SK-N-SH (cell line): ENCODE measurements around the gene RASSF3. TPM values are rescaled to one million over a fixed set of nuclear protein-coding genes. Genes with fewer than 3 reads are reported as not detected.

Experiments used
- CTCF ChIA-PET: fragments of 300-600, 350-600 bp; formaldehyde crosslinking; extraction: SDS; loops from one replicate; lab custom pipeline; 2021; lab: Yijun Ruan, JAX
- POLR2A ChIA-PET: fragments of 350-600 bp; sonication (Branson Sonifier 250); formaldehyde crosslinking; extraction: SDS; loops from one replicate; lab custom pipeline; 2020; ENCODE audit warnings: antibody characterized with exemption, inconsistent platforms; lab: Yijun Ruan, JAX
- DNase-seq: peaks from one replicate; pipeline ENCODE4 v3.0.0; 2012
- H2AFZ ChIP-seq: fragments of 200-600 bp; sonication (generic); 2 replicates; pipeline ENCODE4 v1.8.1; 2016; ENCODE audit warnings: antibody characterized with exemption, mild to moderate bottlenecking, low read depth
- H3F3A ChIP-seq: fragments of 200-600 bp; sonication (generic); replicated peaks from 2 replicates; pipeline ENCODE3; 2016; ENCODE audit warnings: antibody characterized with exemption, mild to moderate bottlenecking; ENCODE audit not compliant: insufficient read depth
- H3K27ac ChIP-seq, 2 experiments: fragments of 200-500 bp in 1 of 2; fragments of 200-600 bp in 1 of 2; sonication (Bioruptor generic) in 1 of 2; sonication (generic), shearing (Covaris generic) in 1 of 2; 2 replicates each; pipeline versions ENCODE4 v1.5.1 to v1.6.1; 2014 to 2016; ENCODE audit warnings: low read depth in 2 of 2, inconsistent platforms in 1 of 2, low read length in 1 of 2, mild to moderate bottlenecking in 1 of 2, mixed read lengths in 1 of 2
- H3K27me3 ChIP-seq: fragments of 200-600 bp; sonication (generic), shearing (Covaris generic); 2 replicates; pipeline ENCODE4 v1.6.1; 2016; ENCODE audit warnings: mixed run types; ENCODE audit not compliant: insufficient read depth
- H3K36me3 ChIP-seq, 2 experiments: fragments of 200-500 bp in 1 of 2; fragments of 200-600 bp in 1 of 2; sonication (Bioruptor generic) in 1 of 2; sonication (generic) in 1 of 2; replicated peaks in 1 of 2; 2 replicates each; pipeline versions ENCODE3 to v1.5.1; 2014 to 2016; ENCODE audit warnings: low read length in 1 of 2, mild to moderate bottlenecking in 1 of 2; ENCODE audit not compliant: insufficient read depth in 2 of 2, control insufficient read depth in 1 of 2
- H3K4me1 ChIP-seq, 2 experiments: fragments of 200-500 bp in 1 of 2; fragments of 200-600 bp in 1 of 2; sonication (Bioruptor generic) in 1 of 2; sonication (generic), shearing (Covaris generic) in 1 of 2; 2 replicates each; pipeline versions ENCODE4 v1.5.1 to v1.6.1; 2014 to 2016; ENCODE audit warnings: low read depth in 1 of 2, low read length in 1 of 2, mixed run types in 1 of 2; ENCODE audit not compliant: insufficient read depth in 2 of 2, control insufficient read depth in 1 of 2
- H3K4me2 ChIP-seq: fragments of 200-600 bp; sonication (generic), shearing (Covaris generic); 2 replicates; pipeline ENCODE4 v1.6.1; 2017; ENCODE audit warnings: mixed run types
- H3K4me3 ChIP-seq, 2 experiments: fragments of 200-500 bp in 1 of 2; fragments of 200-600 bp in 1 of 2; sonication (Bioruptor generic) in 1 of 2; sonication (generic), shearing (Covaris generic) in 1 of 2; 2 replicates each; pipeline versions ENCODE4 v1.5.1 to v1.8.1; 2014 to 2016; ENCODE audit warnings: low read depth in 2 of 2, inconsistent platforms in 1 of 2, low read length in 1 of 2, mild to moderate bottlenecking in 1 of 2, mixed read lengths in 1 of 2, moderate library complexity in 1 of 2
- H3K79me2 ChIP-seq: fragments of 200-600 bp; sonication (generic); 2 replicates; pipeline ENCODE4 v1.8.1; 2017; ENCODE audit warnings: mild to moderate bottlenecking; ENCODE audit not compliant: insufficient read depth
- H3K9ac ChIP-seq: fragments of 200-600 bp; sonication (generic); 2 replicates; pipeline ENCODE4 v1.6.1; 2017; ENCODE audit warnings: mixed run types
- H3K9me2 ChIP-seq: fragments of 200-600 bp; sonication (generic); 2 replicates; pipeline ENCODE4 v1.6.1; 2017; ENCODE audit warnings: mixed run types
- H3K9me3 ChIP-seq: fragments of 200-600 bp; sonication (generic); 2 replicates; pipeline ENCODE4 v1.6.1; 2017; ENCODE audit warnings: mixed run types, mild to moderate bottlenecking, moderate library complexity
- H4K20me1 ChIP-seq: fragments of 200-600 bp; sonication (generic); 2 replicates; pipeline ENCODE4 v1.6.1; 2017; ENCODE audit warnings: mild to moderate bottlenecking, mixed run types; ENCODE audit not compliant: insufficient read depth
- CHD2 ChIP-seq: fragments of 150-350 bp; IDR thresholded peaks from 2 replicates; pipeline ENCODE4 v1.6.1; 2018; ENCODE audit warnings: low read length; ENCODE audit not compliant: partially characterized antibody
- CTCF ChIP-seq: fragments of 200-600 bp; sonication (generic); IDR thresholded peaks from 2 replicates; pipeline ENCODE4 v1.6.1; 2017; ENCODE audit warnings: antibody characterized with exemption, mild to moderate bottlenecking, moderate library complexity
- ELF1 ChIP-seq: IDR thresholded peaks from 2 replicates; pipeline ENCODE4 v1.4.0; 2012
- EZH2phosphoT487 ChIP-seq: fragments of 200-600 bp; sonication (generic); IDR thresholded peaks from 2 replicates; pipeline ENCODE4 v1.6.1; 2017; ENCODE audit warnings: low read depth, mixed run types, mild to moderate bottlenecking, antibody characterized with exemption, moderate library complexity, borderline replicate concordance
- GABPA ChIP-seq: IDR thresholded peaks from 2 replicates; pipeline ENCODE4 v1.4.0; 2012; ENCODE audit warnings: low read depth, mild to moderate bottlenecking
- GATA2 ChIP-seq: sonication (generic); formaldehyde crosslinking; IDR thresholded peaks from 2 replicates; pipeline ENCODE4 v1.5.0; 2020; ENCODE audit warnings: mild to moderate bottlenecking, missing genetic modification reagents
- IRF3 ChIP-seq: fragments of 150-350 bp; IDR thresholded peaks from 2 replicates; pipeline ENCODE4 v1.6.1; 2016; ENCODE audit warnings: mild to moderate bottlenecking, low read depth, low read length
- JUND ChIP-seq: IDR thresholded peaks from 2 replicates; pipeline ENCODE4 v1.4.0; 2012
- MAX ChIP-seq: IDR thresholded peaks from 2 replicates; pipeline ENCODE4 v1.4.0; 2012; ENCODE audit warnings: low read depth
- NFIC ChIP-seq: IDR thresholded peaks from 2 replicates; pipeline ENCODE4 v1.4.0; 2012; ENCODE audit warnings: borderline replicate concordance
- RAD21 ChIP-seq: IDR thresholded peaks from 2 replicates; pipeline ENCODE4 v1.6.1; 2012; ENCODE audit warnings: mild to moderate bottlenecking, low read length
- RCOR1 ChIP-seq: fragments of 150-350 bp; IDR thresholded peaks from 2 replicates; pipeline ENCODE4 v1.6.1; 2017; ENCODE audit warnings: antibody characterized with exemption, low read length
- REST ChIP-seq: IDR thresholded peaks from 2 replicates; pipeline ENCODE4 v1.6.1; 2012; ENCODE audit warnings: mild to moderate bottlenecking, low read depth, low read length, moderate library complexity
- RXRA ChIP-seq: IDR thresholded peaks from 2 replicates; pipeline ENCODE4 v1.4.0; 2012; ENCODE audit warnings: low read depth, mild to moderate bottlenecking, borderline replicate concordance
- SIN3A ChIP-seq: IDR thresholded peaks from 2 replicates; pipeline ENCODE4 v1.6.1; 2012; ENCODE audit warnings: low read depth, mild to moderate bottlenecking, low read length, moderate library complexity, borderline replicate concordance
- TAF1 ChIP-seq: IDR thresholded peaks from 2 replicates; pipeline ENCODE4 v1.6.1; 2012; ENCODE audit warnings: low read depth, mild to moderate bottlenecking, low read length, moderate library complexity, borderline replicate concordance
- USF1 ChIP-seq: IDR thresholded peaks from 2 replicates; pipeline ENCODE4 v1.4.0; 2012; ENCODE audit warnings: low read depth, borderline replicate concordance
- ZBTB33 ChIP-seq: IDR thresholded peaks from 2 replicates; pipeline ENCODE4 v1.4.0; 2012; ENCODE audit warnings: low read depth, borderline replicate concordance
- WGBS: methylation state at CpG from one replicate; pipeline ENCODE4 v1.1.6; 2017; ENCODE audit warnings: low lambda C conversion rate; 5-methylcytosine and 5-hydroxymethylcytosine counted together
- polyA plus RNA-seq, 3 experiments: library from polyadenylated mRNA; depleted of rRNA; stranded (reverse); fragments of >200 nt; gene quantifications; 2 replicates each; pipeline ENCODE4 v1.2.3, GENCODE V29; 2012

RASSF3 gene
- polyA plus RNA-seq, 1 of the 3 experiments (the other 2 are of a cell fraction), result 11.1 TPM

GRCh38 chr12:64736771-64737170 is 126.5 kb downstream of the RASSF3 start:
- ChIA-PET CTCF (interaction anchor here (1.5 to 1.6 kb wide), 2 partner anchors 38 to 65 kb away, joined by 3 to 4 read pairs; no protein-coding TSS in a partner anchor), POLR2A (no interaction called here)
- 53% methylated on average over 1 of the region's 1 CpG for WGBS
- Histone ChIP-seq H3K36me3 (peaks cover 38 to 65% of the 10 kb centered on the region in 2 experiments), H2AFZ (no peak overlapping the region), H3K9me2 (no peaks in the 10 kb centered on the region), H3K9ac (no peak overlapping the region), H3K27me3 (no peaks in the 10 kb centered on the region), H3K4me3 (no peak overlapping the region), H3K27ac (no peak overlapping the region), H3K4me1 (peaks cover 0 to 16% of the 10 kb centered on the region in 2 experiments; a peak in 3 of 4 replicates), H3F3A (peaks cover 10% of the 10 kb centered on the region), H3K79me2 (no peaks in the 10 kb centered on the region), H3K9me3 (no peaks in the 10 kb centered on the region), H3K4me2 (no peak overlapping the region), H4K20me1 (no peaks in the 10 kb centered on the region)
- TF ChIP-seq CHD2 (no peak), SIN3A (no peak), ELF1 (no peak), EZH2phosphoT487 (no peak), RAD21 (no peak), NFIC (no peak), ZBTB33 (no peak), IRF3 (no peak), RXRA (no peak), GATA2 (CRISPR knock-in tag) (no peak), MAX (no peak)
- no peak for DNase-seq

GRCh38 chr12:64737539-64737938 is 127.2 kb downstream of the RASSF3 start:
- no peak overlapping the region for H3K4me3 ChIP-seq
- no peak overlapping the region for H3K4me2 ChIP-seq
- peaks cover 10% of the 10 kb centered on the region for H3F3A ChIP-seq
- no peaks in the 10 kb centered on the region for H3K79me2 ChIP-seq
- peaks cover 0 to 16% of the 10 kb centered on the region in 2 experiments; a peak in 3 of 4 replicates for H3K4me1 ChIP-seq
- no peak overlapping the region for H3K27ac ChIP-seq
- no peaks in the 10 kb centered on the region for H3K27me3 ChIP-seq
- H3K9ac ChIP-seq, result no peak overlapping the region
- H4K20me1 ChIP-seq, result no peaks in the 10 kb centered on the region
- H3K9me2 ChIP-seq, result no peaks in the 10 kb centered on the region
- no peaks in the 10 kb centered on the region for H3K9me3 ChIP-seq
- no peak for DNase-seq
- ChIA-PET CTCF (interaction anchor here (1.6 kb wide), 1 partner anchor 64 kb away, joined by 4 read pairs; no protein-coding TSS in a partner anchor), POLR2A (no interaction called here)
- H3K36me3 ChIP-seq, result peaks cover 41 to 70% of the 10 kb centered on the region in 2 experiments
- WGBS, result 67% methylated on average over 1 of the region's 1 CpG
- no peak overlapping the region for H2AFZ ChIP-seq
- no peak for TF ChIP-seq REST
- no peak for TF ChIP-seq USF1
- no peak for TF ChIP-seq CTCF
- TF ChIP-seq RCOR1, result no peak
- TF ChIP-seq ELF1, result no peak
- no peak for TF ChIP-seq TAF1
- no peak for TF ChIP-seq EZH2phosphoT487
- no peak for TF ChIP-seq JUND
- TF ChIP-seq GABPA, result no peak
